ENCODE results near the gene DTNB. TPM values are rescaled to one million over a fixed set of nuclear protein-coding genes. Genes with fewer than 3 reads are reported as not detected.

The DTNB gene
- total and polyA plus RNA-seq, 8 donors = 10.5 to 70.0 (median 33.7) TPM

GRCh38 chr2:25512707-25513106 is 160.7 kb downstream of the DTNB start:
- 34 to 62% (median 46%) methylated on average over 3 of the region's 3 CpGs for WGBS, 5 donors
- Histone ChIP-seq H3K9me3 (no peaks in the 10 kb centered on the region), H3K27me3 (no peaks in the 10 kb centered on the region), H3K36me3 (no peaks in the 10 kb centered on the region), H3K27ac (no peak overlapping the region), H3K4me3 (no peak overlapping the region), H3K4me1 (peaks cover 0 to 14% (median 0%) of the 10 kb centered on the region in 4 donors)
- TF ChIP-seq EP300 (IDR thresholded peaks at IDR 0.05) = no peak
- TF ChIP-seq POLR2AphosphoS5 (IDR thresholded peaks at IDR 0.05) = no peak
- TF ChIP-seq POLR2A (IDR thresholded peaks at IDR 0.05) = no peak
- TF ChIP-seq CTCF (IDR thresholded peaks at IDR 0.05) = no peak
- intact Hi-C loops (cut with DNase I; ENCODE audit: low total_unique reads) = no loop called here
- DNase-seq = peak in 1 of 2 donors; percentile 63

GRCh38 chr2:25506226-25506625 is 167.2 kb downstream of the DTNB start:
- DNase-seq = no peak
- no peaks in the 10 kb centered on the region for H3K4me1 ChIP-seq
- no peaks in the 10 kb centered on the region for H3K9me3 ChIP-seq
- 90 to 96% (median 92%) methylated on average over 3 of the region's 3 CpGs for WGBS, 5 donors
- no peak overlapping the region for H3K27ac ChIP-seq
- intact Hi-C loops (cut with DNase I; ENCODE audit: low total_unique reads) = no loop called here
- H3K4me3 ChIP-seq = no peak overlapping the region
- no peaks in the 10 kb centered on the region for H3K27me3 ChIP-seq
- H3K36me3 ChIP-seq = no peaks in the 10 kb centered on the region
- TF ChIP-seq POLR2A (IDR thresholded peaks at IDR 0.05) (no peak), POLR2AphosphoS5 (IDR thresholded peaks at IDR 0.05) (no peak), CTCF (IDR thresholded peaks at IDR 0.05) (no peak), EP300 (IDR thresholded peaks at IDR 0.05) (no peak)

GRCh38 chr2:25505622-25506021 is 167.8 kb downstream of the DTNB start:
- 93 to 99% (median 96%) methylated on average over 2 of the region's 2 CpGs for WGBS, 5 donors
- Histone ChIP-seq H3K9me3 (no peaks in the 10 kb centered on the region), H3K4me1 (no peaks in the 10 kb centered on the region), H3K27me3 (no peaks in the 10 kb centered on the region), H3K36me3 (no peaks in the 10 kb centered on the region), H3K27ac (no peak overlapping the region), H3K4me3 (no peak overlapping the region)
- no peak for TF ChIP-seq POLR2AphosphoS5 (IDR thresholded peaks at IDR 0.05)
- no peak for TF ChIP-seq POLR2A (IDR thresholded peaks at IDR 0.05)
- TF ChIP-seq CTCF (IDR thresholded peaks at IDR 0.05) = no peak
- TF ChIP-seq EP300 (IDR thresholded peaks at IDR 0.05) = no peak
- intact Hi-C loops (cut with DNase I; ENCODE audit: low total_unique reads) = no loop called here
- no peak for DNase-seq

GRCh38 chr2:25505182-25505581 is 168.2 kb downstream of the DTNB start:
- DNase-seq = no peak
- 81 to 91% (median 87%) methylated on average over 3 of the region's 3 CpGs for WGBS, 5 donors
- no peaks in the 10 kb centered on the region for H3K36me3 ChIP-seq
- intact Hi-C loops (cut with DNase I; ENCODE audit: low total_unique reads) = no loop called here
- H3K27ac ChIP-seq = no peak overlapping the region
- H3K9me3 ChIP-seq = no peaks in the 10 kb centered on the region
- no peaks in the 10 kb centered on the region for H3K4me1 ChIP-seq
- no peaks in the 10 kb centered on the region for H3K27me3 ChIP-seq
- TF ChIP-seq POLR2AphosphoS5 (IDR thresholded peaks at IDR 0.05) = no peak
- TF ChIP-seq EP300 (IDR thresholded peaks at IDR 0.05) = no peak
- TF ChIP-seq CTCF (IDR thresholded peaks at IDR 0.05) = no peak
- TF ChIP-seq POLR2A (IDR thresholded peaks at IDR 0.05) = no peak
- H3K4me3 ChIP-seq = no peak overlapping the region
